ENCODE results near the gene LYPD6B.

- no peak for TF ChIP-seq POLR2AphosphoS5 (IDR thresholded peaks at IDR 0.05; ENCODE audit: borderline replicate concordance, low read depth, low read length)
- TF ChIP-seq EZH2 (IDR thresholded peaks at IDR 0.05), result no peak
Observed at GRCh38 chr2:149098701-149099100, 60.2 kb downstream of the LYPD6B start.
